Measurements from ENCODE around the gene ZG16B.

The ZG16B gene

DNA sequence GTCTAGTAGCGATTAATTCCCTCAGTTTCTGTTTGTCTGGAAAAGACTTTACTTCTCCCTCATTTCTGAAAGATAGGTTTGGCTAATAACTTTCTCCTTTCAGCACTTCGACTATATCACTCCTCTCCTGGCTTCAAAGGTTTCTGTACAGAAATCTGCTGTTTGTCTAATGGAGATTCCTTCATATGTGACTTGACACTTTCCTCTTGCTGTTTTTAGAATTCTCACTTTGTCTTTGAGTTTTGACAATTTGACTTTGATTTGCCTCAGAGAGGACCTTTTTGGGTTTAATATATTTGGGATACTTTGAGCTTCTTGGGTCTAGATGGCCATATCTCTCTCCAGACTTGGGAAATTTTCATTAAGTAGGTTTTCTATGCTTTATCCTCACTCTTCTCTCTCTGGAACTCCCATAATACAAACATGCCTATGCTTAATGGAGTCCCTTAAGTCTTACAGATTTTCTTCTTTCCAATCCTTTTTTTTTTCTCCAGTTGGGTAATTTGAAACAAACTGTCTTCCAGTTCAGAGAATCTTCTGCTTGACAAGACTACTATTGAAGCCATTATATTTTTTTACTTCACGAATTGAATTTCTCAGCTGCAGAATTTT is 20.8 kb upstream of the ZG16B start:
- FAIRE-seq (no peak), DNase-seq (ENCODE audit: insufficient read length) (no peak)
- TF ChIP-seq POLR2A (IDR thresholded peaks at IDR 0.05; ENCODE audit: low read depth, low read length), result no peak
- TF ChIP-seq TAF1 (IDR thresholded peaks at IDR 0.05; ENCODE audit: borderline replicate concordance, low read depth, low read length), result no peak
- no peak for TF ChIP-seq POLR2AphosphoS5 (IDR thresholded peaks at IDR 0.05; ENCODE audit: low read depth, low read length)

DNA sequence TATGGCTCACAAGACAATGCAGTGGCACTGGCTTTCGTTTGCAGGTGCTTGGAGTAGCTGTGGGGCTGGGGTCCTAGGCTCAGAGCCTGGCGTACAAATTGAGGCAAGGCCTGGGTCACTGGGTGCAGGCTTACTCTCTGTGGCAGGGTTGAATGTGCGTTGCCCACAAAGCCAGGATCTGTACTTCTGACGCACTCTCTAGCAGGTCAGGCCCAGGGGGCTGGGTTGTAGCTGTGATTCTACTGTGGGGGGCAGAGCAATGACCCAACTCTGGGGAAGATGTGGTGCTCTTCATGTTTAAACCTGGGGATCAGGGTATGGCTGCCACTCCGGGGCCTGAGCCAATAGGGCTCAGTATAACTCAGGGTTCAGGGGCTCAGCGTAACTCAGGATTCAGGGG is 19.5 kb upstream of the ZG16B start:
- TF ChIP-seq POLR2AphosphoS5 (IDR thresholded peaks at IDR 0.05; ENCODE audit: low read depth, low read length) (no peak), POLR2A (IDR thresholded peaks at IDR 0.05; ENCODE audit: low read depth, low read length) (no peak), TAF1 (IDR thresholded peaks at IDR 0.05; ENCODE audit: borderline replicate concordance, low read depth, low read length) (no peak)
- no peak for DNase-seq (ENCODE audit: insufficient read length)
- FAIRE-seq, result no peak

DNA sequence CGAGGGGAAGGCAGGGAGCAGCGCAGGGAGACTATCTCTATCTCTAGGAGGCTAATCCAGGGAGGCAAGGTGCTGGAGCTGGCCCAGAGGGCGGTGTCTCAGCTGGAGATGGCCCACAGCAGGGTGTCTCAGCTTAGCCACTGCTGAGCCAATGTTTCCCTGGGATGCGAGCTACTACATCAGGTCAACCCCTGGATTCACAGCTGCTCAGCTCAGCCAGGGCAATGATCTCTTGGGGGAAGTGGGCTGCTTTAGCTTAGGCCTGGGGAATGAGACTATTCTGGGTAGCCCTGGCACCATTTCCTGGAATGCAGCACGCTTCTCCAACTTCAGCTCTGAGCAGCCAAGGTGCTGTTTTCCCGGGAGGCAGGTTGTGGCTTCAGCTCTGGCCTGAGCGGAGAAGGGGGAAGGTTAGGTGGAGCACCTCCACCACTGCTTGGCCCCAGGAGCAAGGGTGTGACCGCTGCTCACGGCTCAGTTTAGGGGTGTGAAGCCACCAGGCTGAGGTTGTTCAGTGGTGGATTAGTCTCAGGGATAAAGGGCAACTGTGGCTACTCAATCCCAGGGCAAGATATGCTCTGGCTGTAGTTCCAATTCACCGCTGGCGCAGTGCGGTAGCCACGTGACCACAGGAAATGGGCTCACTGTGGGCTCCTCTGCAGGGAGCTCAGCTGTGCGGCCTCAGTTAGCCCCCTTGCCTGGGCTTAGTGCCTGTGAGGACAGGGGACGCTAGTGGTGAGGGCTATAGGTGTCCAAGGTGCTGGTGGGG is 18.2 kb upstream of the ZG16B start:
- no peak for TF ChIP-seq POLR2AphosphoS5 (IDR thresholded peaks at IDR 0.05; ENCODE audit: low read depth, low read length)
- no peak for TF ChIP-seq TAF1 (IDR thresholded peaks at IDR 0.05; ENCODE audit: borderline replicate concordance, low read depth, low read length)
- no peak for TF ChIP-seq POLR2A (IDR thresholded peaks at IDR 0.05; ENCODE audit: low read depth, low read length)
- FAIRE-seq, result no peak
- no peak for DNase-seq (ENCODE audit: insufficient read length)

DNA sequence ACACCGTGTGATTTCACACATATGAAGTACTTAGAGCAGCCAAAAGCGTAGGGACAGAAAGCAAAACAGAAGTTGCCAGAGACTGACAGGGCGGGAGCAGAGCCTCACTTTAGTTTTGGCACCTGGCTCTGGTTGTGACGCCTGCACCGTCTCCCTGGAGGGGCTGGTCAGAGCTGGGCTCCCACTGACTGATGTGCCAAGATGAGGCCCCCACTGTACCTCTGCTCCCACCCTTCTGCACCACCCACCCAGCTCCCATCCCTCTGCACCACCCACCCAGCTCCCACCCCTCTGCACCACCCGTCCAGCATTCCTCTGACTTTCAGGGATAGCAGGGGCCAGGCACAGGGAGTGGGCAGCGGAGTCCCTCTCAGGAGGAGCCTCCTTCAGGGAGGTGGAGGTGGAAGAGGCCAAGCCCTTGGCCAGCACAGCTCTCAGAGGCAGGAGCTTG is 16.3 kb upstream of the ZG16B start:
- FAIRE-seq, result no peak
- no peak for DNase-seq (ENCODE audit: insufficient read length)

DNA sequence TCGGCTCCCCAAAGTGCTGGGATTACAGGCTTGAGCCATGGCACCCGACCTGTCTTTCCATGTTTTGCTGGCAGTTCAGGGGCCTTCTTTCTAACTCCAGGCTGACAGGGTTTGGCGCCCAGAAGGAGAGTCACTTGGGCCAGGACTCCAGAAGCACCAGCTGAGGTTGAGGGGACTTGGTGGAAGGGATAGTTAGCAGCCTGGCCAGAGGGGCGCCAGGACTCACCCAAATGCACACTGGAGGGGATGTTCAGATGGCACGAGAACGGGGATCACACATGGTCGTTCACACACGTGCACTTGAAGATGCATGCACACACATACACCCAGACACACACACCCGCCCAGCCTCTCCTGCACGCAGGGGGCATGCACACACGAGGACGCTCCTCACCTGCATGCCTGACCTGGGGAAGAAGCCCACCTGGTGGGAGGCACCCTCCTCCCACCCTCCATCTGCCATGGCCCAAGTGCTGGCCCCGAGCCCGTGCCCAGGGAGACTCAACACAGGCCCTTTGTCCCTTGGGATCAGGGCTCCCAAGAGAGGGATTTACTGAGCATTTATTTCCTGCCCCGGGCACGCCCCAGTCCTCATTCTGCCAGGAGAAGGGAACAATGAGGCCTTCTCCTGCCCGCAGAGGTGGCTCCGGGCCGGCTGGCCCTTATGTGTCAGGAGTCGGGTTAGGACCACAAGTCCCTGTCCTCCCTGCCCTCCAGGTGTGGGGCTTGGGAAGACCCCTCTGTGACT is 15.4 kb upstream of the ZG16B start:
- TF ChIP-seq POLR2AphosphoS5 (IDR thresholded peaks at IDR 0.05; ENCODE audit: low read depth, low read length) (no peak), POLR2A (IDR thresholded peaks at IDR 0.05; ENCODE audit: low read depth, low read length) (no peak), TAF1 (IDR thresholded peaks at IDR 0.05; ENCODE audit: borderline replicate concordance, low read depth, low read length) (no peak)
- no peak for DNase-seq (ENCODE audit: insufficient read length)
- no peak for FAIRE-seq

More for the DNA sequence above, 16.3 kb upstream of the ZG16B start:
- TF ChIP-seq POLR2AphosphoS5 (IDR thresholded peaks at IDR 0.05; ENCODE audit: low read depth, low read length) (no peak), TAF1 (IDR thresholded peaks at IDR 0.05; ENCODE audit: borderline replicate concordance, low read depth, low read length) (no peak), POLR2A (IDR thresholded peaks at IDR 0.05; ENCODE audit: low read depth, low read length) (no peak)

DNA sequence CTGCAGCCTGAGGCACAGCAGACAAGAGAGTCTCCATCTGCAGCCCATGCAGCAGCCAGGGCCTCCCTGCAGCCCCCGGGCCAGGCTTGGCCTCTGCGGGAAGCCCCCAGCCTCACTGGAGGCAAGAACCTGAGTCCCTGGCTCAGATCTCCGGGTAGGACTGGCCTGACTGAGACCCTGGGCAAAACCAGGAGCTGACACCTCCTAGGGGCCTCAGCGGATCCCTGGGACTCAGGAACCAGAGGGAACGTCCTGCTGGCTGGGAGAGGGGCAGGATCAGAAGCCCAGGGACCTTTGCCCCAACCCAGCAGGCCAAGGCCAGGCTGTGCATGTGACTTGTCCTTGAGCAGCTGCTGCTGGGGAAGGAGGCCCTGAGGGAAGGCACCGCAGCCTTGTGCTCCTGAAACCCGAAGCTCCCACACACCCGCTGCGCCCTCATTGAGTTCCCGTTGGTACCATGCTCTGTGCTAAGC is 14.8 kb upstream of the ZG16B start:
- TF ChIP-seq POLR2A (IDR thresholded peaks at IDR 0.05; ENCODE audit: low read depth, low read length) (no peak), TAF1 (IDR thresholded peaks at IDR 0.05; ENCODE audit: borderline replicate concordance, low read depth, low read length) (no peak), POLR2AphosphoS5 (IDR thresholded peaks at IDR 0.05; ENCODE audit: low read depth, low read length) (no peak)
- no peak for FAIRE-seq
- DNase-seq (ENCODE audit: insufficient read length), result no peak

DNA sequence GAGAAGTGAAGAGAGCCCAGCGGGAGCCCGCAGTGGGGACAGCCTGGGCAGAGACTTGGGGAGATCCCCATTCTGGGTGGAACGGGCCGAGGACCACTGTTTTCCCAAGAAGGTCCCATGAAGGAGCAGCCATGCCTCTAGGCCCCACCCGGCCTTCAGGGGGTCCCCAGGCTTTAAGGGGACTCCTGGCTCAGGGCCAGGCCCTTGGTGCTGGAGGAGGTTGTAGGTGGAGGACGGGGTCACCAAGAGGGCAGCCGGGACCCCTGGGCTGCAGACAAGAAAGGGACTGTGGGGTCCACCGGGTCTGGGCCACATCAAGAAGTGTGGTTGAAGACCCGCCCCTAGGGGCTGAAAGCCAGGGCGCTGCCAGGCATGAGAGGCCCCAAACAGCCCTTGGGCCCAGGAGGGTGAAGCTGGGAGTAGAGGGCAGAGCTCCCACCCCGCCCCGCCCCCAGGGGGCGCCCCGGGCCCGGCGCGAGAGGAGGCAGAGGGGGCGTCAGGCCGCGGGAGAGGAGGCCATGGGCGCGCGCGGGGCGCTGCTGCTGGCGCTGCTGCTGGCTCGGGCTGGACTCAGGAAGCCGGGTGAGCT is 13.3 kb upstream of the ZG16B start, which contains the start of gene PRSS21:
TSS of gene PRSS21 (plus strand) at position 487 of the 589 bp plus-strand sequence. CDS start at position 519, 32 bp downstream.
- FAIRE-seq, result no peak
- TF ChIP-seq POLR2A (IDR thresholded peaks at IDR 0.05; ENCODE audit: low read depth, low read length) (no peak), TAF1 (IDR thresholded peaks at IDR 0.05; ENCODE audit: borderline replicate concordance, low read depth, low read length) (no peak)
- no peak for DNase-seq (ENCODE audit: insufficient read length)

DNA sequence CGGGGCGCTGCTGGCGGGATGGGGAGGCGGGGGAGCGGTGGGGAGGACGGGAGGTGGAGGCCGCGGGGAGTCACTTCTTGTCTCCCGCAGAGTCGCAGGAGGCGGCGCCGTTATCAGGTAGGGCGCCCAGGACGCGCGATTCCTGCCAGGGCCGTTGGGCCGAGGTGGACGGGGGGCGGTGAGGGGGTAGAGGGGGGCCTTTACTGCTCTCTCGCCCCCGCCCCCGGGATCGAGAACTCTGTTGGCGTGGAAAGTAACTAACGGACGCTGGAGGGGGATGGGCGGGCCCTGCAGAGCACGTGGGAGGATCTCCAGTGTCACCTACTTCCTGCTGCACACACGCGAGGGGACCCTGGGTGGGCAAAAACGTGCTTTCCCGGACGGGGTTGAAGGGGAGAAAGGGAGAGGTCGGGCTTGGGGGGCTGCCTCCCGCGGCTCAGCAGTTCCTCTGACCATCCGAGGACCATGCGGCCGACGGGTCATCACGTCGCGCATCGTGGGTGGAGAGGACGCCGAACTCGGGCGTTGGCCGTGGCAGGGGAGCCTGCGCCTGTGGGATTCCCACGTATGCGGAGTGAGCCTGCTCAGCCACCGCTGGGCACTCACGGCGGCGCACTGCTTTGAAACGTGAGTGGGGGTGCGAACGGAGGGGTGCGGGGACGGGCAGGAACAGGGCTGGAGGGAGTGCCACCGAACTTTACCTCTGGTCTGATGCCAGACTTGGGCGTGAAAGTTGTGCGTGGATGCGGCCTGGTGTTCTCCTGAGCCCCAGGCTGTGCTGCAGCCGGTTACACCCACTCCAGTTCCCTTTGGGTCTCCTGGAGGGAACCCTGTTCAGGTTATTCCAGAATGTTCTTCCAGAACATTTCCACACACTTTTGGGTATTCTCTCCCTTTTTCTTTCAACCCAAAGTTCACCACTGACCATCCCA is 12.5 kb upstream of the ZG16B start:
- FAIRE-seq (no peak), DNase-seq (ENCODE audit: insufficient read length) (no peak)
- TF ChIP-seq POLR2AphosphoS5 (IDR thresholded peaks at IDR 0.05; ENCODE audit: low read depth, low read length), result no peak
- no peak for TF ChIP-seq TAF1 (IDR thresholded peaks at IDR 0.05; ENCODE audit: borderline replicate concordance, low read depth, low read length)
- TF ChIP-seq POLR2A (IDR thresholded peaks at IDR 0.05; ENCODE audit: low read depth, low read length), result no peak

DNA sequence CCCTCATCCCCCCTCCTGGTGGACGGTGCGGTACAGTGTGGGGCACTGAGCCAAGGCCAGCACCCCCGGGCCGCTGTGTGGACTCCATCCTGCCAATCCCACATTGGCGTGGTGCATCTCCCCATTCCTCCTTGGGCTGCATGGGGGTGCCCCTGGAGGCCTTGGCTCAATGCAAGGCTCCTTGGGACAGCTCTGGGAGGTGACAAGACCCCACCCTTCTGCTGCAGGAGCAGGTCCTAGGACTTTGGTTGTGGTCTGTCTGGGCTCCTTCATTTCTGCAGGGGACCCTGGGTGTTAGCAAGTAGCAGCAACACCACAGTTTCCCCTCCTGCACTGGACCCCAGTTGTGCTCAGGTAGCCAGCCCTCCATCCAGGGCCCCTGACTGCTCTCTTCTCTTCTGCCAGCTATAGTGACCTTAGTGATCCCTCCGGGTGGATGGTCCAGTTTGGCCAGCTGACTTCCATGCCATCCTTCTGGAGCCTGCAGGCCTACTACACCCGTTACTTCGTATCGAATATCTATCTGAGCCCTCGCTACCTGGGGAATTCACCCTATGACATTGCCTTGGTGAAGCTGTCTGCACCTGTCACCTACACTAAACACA is 11.7 kb upstream of the ZG16B start:
- no peak for FAIRE-seq
- TF ChIP-seq POLR2A (IDR thresholded peaks at IDR 0.05; ENCODE audit: low read depth, low read length), result no peak
- TF ChIP-seq POLR2AphosphoS5 (IDR thresholded peaks at IDR 0.05; ENCODE audit: low read depth, low read length), result no peak
- TF ChIP-seq TAF1 (IDR thresholded peaks at IDR 0.05; ENCODE audit: borderline replicate concordance, low read depth, low read length), result no peak
- no peak for DNase-seq (ENCODE audit: insufficient read length)

Measured in GM12892 (cell line).